Astrocyte (in vitro differentiated cells and primary cell): ENCODE data around the gene TTC7B.

Experiments used
- CTCF ChIP-seq: IDR thresholded peaks from 2 replicates; pipeline ENCODE4 v1.5.1; 2011; ENCODE audit warnings: low read depth, mild to moderate bottlenecking, inconsistent platforms, low read length, moderate library complexity; ENCODE audit not compliant: insufficient read depth
- EZH2 ChIP-seq: IDR thresholded peaks from 2 replicates; pipeline ENCODE4 v1.6.1; 2012; ENCODE audit warnings: mild to moderate bottlenecking, low read length, inconsistent platforms; ENCODE audit not compliant: insufficient read depth

- no peak for TF ChIP-seq CTCF
- no peak for TF ChIP-seq EZH2
Observed at GRCh38 chr14:90660865-90661570, 155.2 kb downstream of the TTC7B start.
